ENCODE measurements around the gene NUP93.

- TF ChIP-seq CREB1 (CRISPR knock-in tag; IDR thresholded peaks at IDR 0.05; ENCODE audit: low read depth) (no peak), CTCF (conservative IDR thresholded peaks at IDR 0.05; ENCODE audit: low read depth in 2 of 2) (no peak), ZNF331 (CRISPR knock-in tag; IDR thresholded peaks at IDR 0.05; ENCODE audit: low read depth) (no peak), REST (IDR thresholded peaks at IDR 0.05; ENCODE audit: unreplicated experiment) (no peak), ZNF114 (CRISPR knock-in tag; IDR thresholded peaks at IDR 0.05) (no peak), POLR2AphosphoS5 (IDR thresholded peaks at IDR 0.05; ENCODE audit: low read depth) (no peak), JUNB (IDR thresholded peaks at IDR 0.05; ENCODE audit: unreplicated experiment) (no peak), EZH2 (IDR thresholded peaks at IDR 0.05; ENCODE audit: low read depth, unreplicated experiment) (no peak), EZH2phosphoT487 (IDR thresholded peaks at IDR 0.05; ENCODE audit: unreplicated experiment) (no peak), ETS1 (IDR thresholded peaks at IDR 0.05) (no peak)
Measured at GRCh38 chr16:56788435-56788834, 58.5 kb downstream of the NUP93 start.

Measured in GM23338 (cell line).